ENCODE measurements around the gene BTBD9. TPM values are rescaled to one million over a fixed set of nuclear protein-coding genes. Genes with fewer than 3 reads are reported as not detected.

The BTBD9 gene
- total RNA-seq, 2 experiments from 2014 or later = 8.2 to 12.2 TPM

- Mint-ChIP-seq H3K36me3 (ENCODE audit: low read depth) (peaks cover 2% of the 10 kb centered on the region), H3K4me1 (no peaks in the 10 kb centered on the region), H3K9me3 (ENCODE audit: low read depth) (no peaks in the 10 kb centered on the region), H3K27me3 (no peaks in the 10 kb centered on the region), H3K4me3 (no peak overlapping the region), H3K27ac (no peak overlapping the region)
- ATAC-seq = no peak
- intact Hi-C loops (cut with DNase I, micrococcal nuclease) = no loop called here
- ChIA-PET POLR2A (no interaction called here), CTCF (no interaction called here)
- DNase-seq = no peak
These were observed 444.6 kb downstream of the BTBD9 start for GRCh38 chr6:38195113-38195635.

DNA sequence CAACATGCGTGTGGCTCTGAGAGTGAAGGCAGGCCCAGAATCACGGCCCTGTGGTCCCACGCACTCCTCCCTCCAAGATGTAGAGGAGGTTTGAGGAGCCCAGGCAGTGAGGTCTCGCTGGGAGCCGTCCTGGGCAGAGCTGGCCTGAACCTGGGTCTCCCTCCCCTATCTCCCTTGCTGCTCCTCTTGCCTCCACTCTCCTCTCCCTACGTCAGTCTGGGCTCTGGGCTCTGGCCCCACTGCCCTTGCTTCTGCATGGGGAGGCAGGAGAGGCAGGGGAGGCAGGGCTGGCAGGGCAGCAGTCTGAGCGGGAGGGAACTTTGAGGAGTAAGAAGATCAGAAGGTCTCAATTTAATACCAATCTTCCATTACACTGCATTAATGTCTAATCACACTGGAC, 445.1 kb downstream of the BTBD9 start:
- H3K9me3 Mint-ChIP-seq (ENCODE audit: low read depth) = no peaks in the 10 kb centered on the region

GRCh38 chr6:38194282-38194572, 445.5 kb downstream of the BTBD9 start:
- intact Hi-C loops (cut with DNase I, micrococcal nuclease) = no loop called here
- no peak for ATAC-seq
- Mint-ChIP-seq H3K27ac (no peak overlapping the region), H3K36me3 (ENCODE audit: low read depth) (peaks cover 2% of the 10 kb centered on the region), H3K27me3 (no peaks in the 10 kb centered on the region), H3K9me3 (ENCODE audit: low read depth) (no peaks in the 10 kb centered on the region), H3K4me1 (no peaks in the 10 kb centered on the region), H3K4me3 (no peak overlapping the region)
- ChIA-PET CTCF (no interaction called here), POLR2A (no interaction called here)
- DNase-seq = no peak

More for the DNA sequence above, 445.1 kb downstream of the BTBD9 start:
- no peaks in the 10 kb centered on the region for H3K4me1 Mint-ChIP-seq
- ATAC-seq (no peak), DNase-seq (no peak)
- POLR2A ChIA-PET = no interaction called here
- CTCF ChIA-PET = no interaction called here
- intact Hi-C loops (cut with DNase I, micrococcal nuclease) = no loop called here
- H3K4me3 Mint-ChIP-seq = no peak overlapping the region
- H3K27me3 Mint-ChIP-seq = no peaks in the 10 kb centered on the region
- H3K27ac Mint-ChIP-seq = no peak overlapping the region
- peaks cover 2% of the 10 kb centered on the region for H3K36me3 Mint-ChIP-seq (ENCODE audit: low read depth)

GRCh38 chr6:38193481-38194281, 446.0 kb downstream of the BTBD9 start:
- Mint-ChIP-seq H3K27ac (no peak overlapping the region), H3K36me3 (ENCODE audit: low read depth) (peaks cover 2% of the 10 kb centered on the region), H3K4me3 (no peak overlapping the region), H3K9me3 (ENCODE audit: low read depth) (no peaks in the 10 kb centered on the region), H3K27me3 (no peaks in the 10 kb centered on the region), H3K4me1 (no peaks in the 10 kb centered on the region)
- ATAC-seq (no peak), DNase-seq (no peak)
- intact Hi-C loops (cut with DNase I, micrococcal nuclease) = no loop called here
- POLR2A ChIA-PET = no interaction called here
- CTCF ChIA-PET = interaction anchor here (0.6 kb wide), 1 partner anchor 998 kb away, joined by 3 read pairs; no protein-coding TSS in a partner anchor

- Mint-ChIP-seq H3K9me3 (ENCODE audit: low read depth) (no peaks in the 10 kb centered on the region), H3K27ac (no peak overlapping the region), H3K27me3 (no peaks in the 10 kb centered on the region), H3K36me3 (ENCODE audit: low read depth) (peaks cover 2% of the 10 kb centered on the region), H3K4me3 (no peak overlapping the region), H3K4me1 (no peaks in the 10 kb centered on the region)
- DNase-seq (no peak), ATAC-seq (no peak)
- CTCF ChIA-PET = interaction anchor here (0.6 kb wide), 1 partner anchor 999 kb away, joined by 3 read pairs; no protein-coding TSS in a partner anchor
- intact Hi-C loops (cut with DNase I, micrococcal nuclease) = no loop called here
- POLR2A ChIA-PET = no interaction called here
These were observed 446.7 kb downstream of the BTBD9 start for GRCh38 chr6:38193051-38193450.

DNA sequence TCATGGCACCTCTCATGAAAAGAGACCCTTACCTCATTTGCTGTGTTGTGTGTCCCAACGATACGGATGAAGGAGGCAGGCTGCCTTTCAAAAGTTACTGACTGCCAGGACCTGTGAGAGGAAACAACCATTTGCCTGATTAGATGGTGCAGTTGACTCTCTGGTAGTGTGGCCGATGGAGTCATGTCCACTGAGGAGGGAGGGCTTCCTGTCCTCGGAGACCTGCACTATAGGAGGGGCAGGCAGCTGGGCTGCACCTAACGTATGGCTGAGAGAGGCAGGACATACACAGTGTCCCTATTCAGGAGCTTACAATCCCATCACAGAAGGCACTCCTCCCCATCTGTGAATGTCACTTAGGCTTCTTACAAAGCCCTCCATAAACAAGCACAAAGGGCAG, 447.2 kb downstream of the BTBD9 start:
- intact Hi-C loops (cut with DNase I, micrococcal nuclease) = no loop called here
- Mint-ChIP-seq H3K27ac (no peak overlapping the region), H3K27me3 (no peaks in the 10 kb centered on the region), H3K4me1 (no peaks in the 10 kb centered on the region), H3K9me3 (ENCODE audit: low read depth) (no peaks in the 10 kb centered on the region), H3K36me3 (ENCODE audit: low read depth) (peaks cover 4% of the 10 kb centered on the region), H3K4me3 (no peak overlapping the region)
- ATAC-seq (no peak), DNase-seq (no peak)
- ChIA-PET CTCF (no interaction called here), POLR2A (no interaction called here)

DNA sequence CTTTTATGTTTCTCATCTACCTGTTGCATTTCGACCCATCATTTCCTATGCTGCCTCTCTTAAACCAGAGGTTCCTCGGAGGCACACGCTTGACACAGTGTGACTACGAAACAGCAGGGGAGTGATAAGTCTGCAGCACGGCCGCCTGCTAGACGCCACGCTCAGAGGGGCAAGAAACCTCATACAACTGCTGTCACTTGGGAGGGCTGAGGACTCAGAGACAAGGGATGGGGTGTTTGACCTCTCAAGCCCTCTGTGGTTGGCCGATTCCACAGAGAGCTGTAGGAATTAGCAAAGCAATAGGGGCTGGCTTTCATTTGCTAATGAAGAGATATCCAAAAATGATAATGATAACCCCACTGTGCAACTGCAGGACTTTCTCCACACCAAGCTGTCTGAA, 447.7 kb downstream of the BTBD9 start:
- ChIA-PET POLR2A (no interaction called here), CTCF (no interaction called here)
- intact Hi-C loops (cut with DNase I, micrococcal nuclease) = no loop called here
- H3K4me1 Mint-ChIP-seq = no peaks in the 10 kb centered on the region
- H3K27ac Mint-ChIP-seq = no peak overlapping the region
- ATAC-seq = no peak
- no peaks in the 10 kb centered on the region for H3K9me3 Mint-ChIP-seq (ENCODE audit: low read depth)
- H3K4me3 Mint-ChIP-seq = no peak overlapping the region
- H3K27me3 Mint-ChIP-seq = no peaks in the 10 kb centered on the region
- DNase-seq = no peak
- H3K36me3 Mint-ChIP-seq (ENCODE audit: low read depth) = peaks cover 5% of the 10 kb centered on the region

GRCh38 chr6:38191418-38191817, 448.3 kb downstream of the BTBD9 start:
- ATAC-seq (no peak), DNase-seq (no peak)
- POLR2A ChIA-PET = no interaction called here
- H3K27me3 Mint-ChIP-seq = no peaks in the 10 kb centered on the region
- H3K9me3 Mint-ChIP-seq (ENCODE audit: low read depth) = no peaks in the 10 kb centered on the region
- no peak overlapping the region for H3K27ac Mint-ChIP-seq
- intact Hi-C loops (cut with DNase I, micrococcal nuclease) = no loop called here
- H3K36me3 Mint-ChIP-seq (ENCODE audit: low read depth) = peaks cover 5% of the 10 kb centered on the region
- CTCF ChIA-PET = interaction anchor here (0.7 kb wide), 1 partner anchor 15 kb away, joined by 3 read pairs; no protein-coding TSS in a partner anchor
- H3K4me3 Mint-ChIP-seq = no peak overlapping the region
- no peaks in the 10 kb centered on the region for H3K4me1 Mint-ChIP-seq

DNA sequence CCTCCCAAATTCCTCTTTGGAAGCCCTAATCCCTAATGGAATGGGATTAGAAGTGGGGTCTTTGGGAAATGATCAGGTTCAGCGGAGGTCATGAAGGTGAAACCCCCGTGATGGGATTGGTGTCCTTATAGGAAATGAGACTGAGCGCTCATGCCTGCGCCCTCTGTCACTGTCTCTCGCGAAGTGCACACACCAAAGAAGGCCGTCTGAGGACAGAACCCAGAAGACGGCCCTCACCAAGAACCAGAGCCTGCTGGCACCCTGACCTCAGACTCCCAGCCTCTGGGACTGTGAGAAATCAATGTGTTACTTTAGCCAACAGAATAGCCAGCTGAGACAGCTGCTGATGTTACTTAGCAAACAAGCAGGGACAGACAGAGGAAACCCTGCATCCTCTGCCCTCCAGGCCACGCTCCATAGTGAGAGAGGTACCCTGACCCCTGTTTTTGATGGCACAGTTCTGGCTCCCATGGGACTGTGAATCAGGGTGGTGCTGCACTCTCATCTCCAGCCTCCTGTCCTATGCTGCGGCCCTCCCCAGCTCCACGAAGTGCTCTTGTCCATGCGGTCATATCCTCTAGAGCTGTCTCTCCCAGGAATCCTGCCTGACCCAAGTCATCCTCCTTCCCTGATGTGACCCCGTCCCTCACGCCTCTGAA, 450.9 kb downstream of the BTBD9 start:
- DNase-seq = no peak
- ATAC-seq = no peak
- ChIA-PET CTCF (interaction anchor here (1.3 kb wide), 1 partner anchor 10 kb away, joined by 5 read pairs; no protein-coding TSS in a partner anchor), POLR2A (no interaction called here)
- no peaks in the 10 kb centered on the region for H3K4me1 Mint-ChIP-seq
- H3K36me3 Mint-ChIP-seq (ENCODE audit: low read depth) = peaks cover 7% of the 10 kb centered on the region
- no peak overlapping the region for H3K27ac Mint-ChIP-seq
- no peaks in the 10 kb centered on the region for H3K27me3 Mint-ChIP-seq
- intact Hi-C loops (cut with DNase I, micrococcal nuclease) = no loop called here
- no peak overlapping the region for H3K4me3 Mint-ChIP-seq
- H3K9me3 Mint-ChIP-seq (ENCODE audit: low read depth) = no peaks in the 10 kb centered on the region

DNA sequence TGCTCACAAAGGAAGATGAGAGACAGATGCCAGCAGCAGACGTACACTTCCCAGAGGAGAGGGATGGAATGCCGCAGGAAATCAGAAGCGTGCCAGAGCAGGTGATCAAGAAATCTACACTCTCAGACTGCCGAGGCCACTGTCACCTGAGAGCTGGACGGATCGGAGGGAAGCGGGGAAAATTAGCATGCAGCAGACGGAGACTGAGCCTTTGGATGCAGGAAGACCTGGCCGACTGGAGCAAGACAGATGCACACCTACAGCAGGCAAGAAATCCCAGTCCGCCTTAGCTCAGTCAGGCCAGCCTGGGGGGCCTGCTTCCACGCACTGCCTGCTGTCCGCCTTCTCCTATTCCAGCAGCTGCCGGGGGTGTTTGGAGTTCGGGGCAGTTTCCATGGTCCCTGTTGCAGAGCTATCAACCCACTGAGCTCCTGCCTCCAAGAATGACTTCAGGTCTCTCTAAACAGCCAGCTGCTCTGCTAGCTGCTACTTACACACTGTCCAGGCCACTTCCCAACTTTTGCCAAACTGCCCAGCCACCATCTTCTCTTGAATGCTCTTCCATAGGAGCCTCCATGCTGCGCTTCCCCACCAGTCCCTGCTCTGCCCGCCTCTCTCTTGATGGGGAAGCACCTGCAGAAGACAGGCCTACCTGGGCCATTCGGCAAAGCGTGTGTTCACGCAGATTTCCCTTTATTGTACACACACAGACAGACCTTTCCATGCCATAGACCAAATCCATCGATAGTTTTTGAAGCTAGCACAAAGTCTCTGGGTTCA, 451.7 kb downstream of the BTBD9 start:
- intact Hi-C loops (cut with DNase I, micrococcal nuclease) = no loop called here
- Mint-ChIP-seq H3K4me3 (no peak overlapping the region), H3K27me3 (no peaks in the 10 kb centered on the region), H3K27ac (no peak overlapping the region), H3K9me3 (ENCODE audit: low read depth) (no peaks in the 10 kb centered on the region), H3K4me1 (no peaks in the 10 kb centered on the region), H3K36me3 (ENCODE audit: low read depth) (peaks cover 7% of the 10 kb centered on the region)
- ChIA-PET CTCF (interaction anchor here (1.3 kb wide), 2 partner anchors 11 to 304 kb away, joined by 4 to 5 read pairs; no protein-coding TSS in a partner anchor), POLR2A (no interaction called here)
- ATAC-seq = no peak
- no peak for DNase-seq

- Mint-ChIP-seq H3K27me3 (no peaks in the 10 kb centered on the region), H3K36me3 (ENCODE audit: low read depth) (peaks cover 7% of the 10 kb centered on the region), H3K4me3 (no peak overlapping the region), H3K9me3 (ENCODE audit: low read depth) (no peaks in the 10 kb centered on the region), H3K4me1 (no peaks in the 10 kb centered on the region), H3K27ac (no peak overlapping the region)
- no peak for ATAC-seq
- ChIA-PET POLR2A (no interaction called here), CTCF (interaction anchor here (0.6 to 1.3 kb wide), 2 partner anchors 304 to 527 kb away, joined by 3 to 4 read pairs; no protein-coding TSS in a partner anchor)
- DNase-seq = no peak
- intact Hi-C loops (cut with DNase I, micrococcal nuclease) = no loop called here
These were observed 452.4 kb downstream of the BTBD9 start for GRCh38 chr6:38187325-38187724.
